ENCODE results near the gene CTNNA2.

DNA sequence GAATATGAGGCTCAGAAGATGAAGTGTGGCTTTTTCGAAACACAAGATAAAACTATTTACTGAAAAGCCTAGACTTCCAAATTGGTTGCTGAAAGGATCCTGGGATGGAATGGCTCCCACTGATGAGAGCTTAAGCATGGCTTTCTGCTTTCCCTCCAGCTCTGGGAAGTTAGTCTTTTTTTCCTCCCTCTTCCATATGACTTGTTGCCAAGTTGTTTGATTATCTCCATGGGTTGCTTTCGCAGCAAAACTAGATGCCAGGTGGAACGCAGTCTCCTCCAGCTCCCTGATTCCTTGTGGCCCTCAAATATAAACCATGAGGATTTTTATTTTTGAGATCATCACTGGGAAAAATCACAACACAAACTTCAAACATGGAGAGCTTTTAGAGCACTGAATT, 515.2 kb downstream of the CTNNA2 start:
- TF ChIP-seq TAF1 (IDR thresholded peaks at IDR 0.05; ENCODE audit: borderline replicate concordance, low read depth, low read length) (no peak), POLR2A (IDR thresholded peaks at IDR 0.05; ENCODE audit: low read depth, low read length) (no peak)
